ENCODE data around the gene ENHO.

ENHO gene

GRCh38 chr9:34517185-34517584 lies 5.6 kb downstream of the ENHO start:
- no peak for TF ChIP-seq CTCF (IDR thresholded peaks at IDR 0.05; ENCODE audit: borderline replicate concordance, control extremely low read depth, extremely low read depth, insufficient read depth, missing control alignments)
- no peak for DNase-seq (ENCODE audit: low spot score)
- in situ Hi-C loops (cut with MboI; ENCODE audit: low sequenced_read_pairs, unreplicated experiment), result no loop called here

GRCh38 chr9:34515959-34516358 lies 6.8 kb downstream of the ENHO start:
- no peak for TF ChIP-seq CTCF (IDR thresholded peaks at IDR 0.05; ENCODE audit: borderline replicate concordance, control extremely low read depth, extremely low read depth, insufficient read depth, missing control alignments)
- in situ Hi-C loops (cut with MboI; ENCODE audit: low sequenced_read_pairs, unreplicated experiment), result no loop called here
- no peak for DNase-seq (ENCODE audit: low spot score)

- DNase-seq (ENCODE audit: low spot score), result no peak
- TF ChIP-seq CTCF (IDR thresholded peaks at IDR 0.05; ENCODE audit: borderline replicate concordance, control extremely low read depth, extremely low read depth, insufficient read depth, missing control alignments), result no peak
- in situ Hi-C loops (cut with MboI; ENCODE audit: low sequenced_read_pairs, unreplicated experiment), result no loop called here
Measured at GRCh38 chr9:34514816-34515215, 8.0 kb downstream of the ENHO start.

- no peak for TF ChIP-seq CTCF (IDR thresholded peaks at IDR 0.05; ENCODE audit: borderline replicate concordance, control extremely low read depth, extremely low read depth, insufficient read depth, missing control alignments)
- in situ Hi-C loops (cut with MboI; ENCODE audit: low sequenced_read_pairs, unreplicated experiment), result no loop called here
- DNase-seq (ENCODE audit: low spot score), result no peak
Measured at GRCh38 chr9:34514401-34514800, 8.4 kb downstream of the ENHO start.

- in situ Hi-C loops (cut with MboI; ENCODE audit: low sequenced_read_pairs, unreplicated experiment), result no loop called here
- no peak for DNase-seq (ENCODE audit: low spot score)
- TF ChIP-seq CTCF (IDR thresholded peaks at IDR 0.05; ENCODE audit: borderline replicate concordance, control extremely low read depth, extremely low read depth, insufficient read depth, missing control alignments), result no peak
Measured at GRCh38 chr9:34513567-34514214, 9.1 kb downstream of the ENHO start.

- DNase-seq (ENCODE audit: low spot score), result no peak
- in situ Hi-C loops (cut with MboI; ENCODE audit: low sequenced_read_pairs, unreplicated experiment), result no loop called here
- TF ChIP-seq CTCF (IDR thresholded peaks at IDR 0.05; ENCODE audit: borderline replicate concordance, control extremely low read depth, extremely low read depth, insufficient read depth, missing control alignments), result no peak
Measured at GRCh38 chr9:34512131-34513078, 10.4 kb downstream of the ENHO start.

All from GM13976 (cell line).